Hippocampal formation (tissue), 2 donors: ENCODE results near the gene TNMD.

ENCODE experiments used
- DNase-seq, 2 donors: peaks; one replicate each; lab custom pipeline; 2025; lab: John Stamatoyannopoulos, UW

TNMD gene

DNA sequence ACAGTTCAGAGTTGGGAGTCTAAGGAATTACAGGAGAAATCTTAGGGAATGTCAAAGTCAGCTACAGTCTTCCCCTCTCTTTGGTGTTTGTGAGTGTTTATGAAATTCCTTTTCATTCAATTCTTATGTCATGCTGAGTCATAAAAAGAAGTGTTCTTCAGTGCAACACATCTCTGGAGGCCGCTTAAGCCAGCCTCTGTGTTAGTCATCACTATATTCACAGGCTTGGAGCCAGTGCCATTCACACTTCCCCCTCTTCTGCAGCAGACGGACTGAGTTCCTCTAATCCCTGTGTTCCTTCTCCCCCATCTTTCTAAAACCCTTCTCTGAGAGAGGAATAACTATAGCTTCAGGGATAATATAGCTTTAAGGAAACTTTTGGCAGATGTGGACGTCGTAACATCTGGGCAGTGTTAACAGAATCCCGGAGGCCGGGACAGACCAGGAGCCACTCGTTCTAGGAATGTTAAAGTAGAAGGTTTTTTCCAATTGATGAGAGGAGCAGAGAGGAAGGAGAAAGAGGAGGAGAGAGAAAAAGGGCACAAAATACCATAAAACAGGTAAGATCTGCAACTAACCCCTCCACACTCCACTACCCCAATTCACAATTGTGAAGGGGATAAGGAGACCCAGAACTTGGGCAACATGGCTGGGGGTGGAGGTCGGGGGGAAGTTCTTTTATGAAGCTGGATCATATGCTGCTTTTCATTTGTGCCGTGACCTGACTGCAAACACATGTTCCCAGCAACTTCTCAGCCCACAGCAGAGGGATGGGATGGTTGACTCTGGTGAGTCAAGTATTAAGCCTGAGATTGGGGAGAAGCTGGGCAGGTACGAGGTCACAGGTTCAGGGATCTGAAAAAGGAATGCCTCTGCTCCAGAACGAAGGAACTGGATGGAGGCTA, 59.5 kb downstream of the TNMD start, which contains the start of gene SRPX2:
Gene SRPX2, plus strand, starts transcription at position 244 of the 905 bp plus-strand sequence. CDS start 2,124 bp downstream, outside the sequence.
- DNase-seq, result peak in 1 of 2 donors; percentile 14

GRCh38 chrX:100645106-100645505, 60.4 kb downstream of the TNMD start:
- no peak for DNase-seq

GRCh38 chrX:100647095-100647494, 62.4 kb downstream of the TNMD start:
- no peak for DNase-seq

DNA sequence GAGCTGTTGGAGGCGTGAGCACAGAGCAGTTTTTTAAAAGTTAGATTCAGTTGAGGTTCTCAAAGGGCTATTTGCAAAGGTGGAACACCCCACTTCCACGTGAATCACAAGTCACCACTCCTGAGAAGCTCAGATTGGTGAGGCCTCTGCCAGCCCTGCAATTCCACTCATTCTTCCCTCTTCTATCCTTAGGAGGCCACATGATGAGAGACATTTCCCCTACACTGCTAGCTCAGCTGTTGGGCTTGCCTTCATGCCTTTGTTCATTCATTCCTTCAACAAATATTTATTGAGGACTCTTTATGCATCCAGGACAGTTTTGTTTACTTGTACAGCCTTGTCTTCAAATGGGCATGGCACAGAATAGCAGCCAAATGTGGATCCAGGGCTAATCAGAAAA, 63.0 kb downstream of the TNMD start:
- DNase-seq, result no peak

- no peak for DNase-seq
Observed at GRCh38 chrX:100648458-100649417, 64.0 kb downstream of the TNMD start.
